ENCODE measurements around the gene ERFL. TPM values are rescaled to one million over a fixed set of nuclear protein-coding genes. Genes with fewer than 3 reads are reported as not detected.
"Not testable (repeated sequence)": the region's sequence is repeated elsewhere in the genome, so short reads cannot be mapped to it uniquely, and the experiment has no call there.

The ERFL gene
- total RNA-seq, 1 donor from 2014 or later = 0.36 TPM

- no peak for DNase-seq (ENCODE audit: low spot score)
These were observed 50.0 kb downstream of the ERFL start for GRCh38 chr19:41877916-41878905.

- DNase-seq (ENCODE audit: low spot score) = no peak
These were observed 51.1 kb downstream of the ERFL start, which contains the start of gene CD79A for GRCh38 chr19:41876847-41877832. CD79A (plus strand) TSS chr19:41877279; CDS start chr19:41877305, 26 bp downstream.

GRCh38 chr19:41875973-41876372, 52.3 kb downstream of the ERFL start:
- DNase-seq (ENCODE audit: low spot score) = not testable (repeated sequence)

GRCh38 chr19:41872775-41873647, 55.2 kb downstream of the ERFL start:
- DNase-seq (ENCODE audit: low spot score) = peak; percentile 82

- no peak for DNase-seq (ENCODE audit: low spot score)
These were observed 55.9 kb downstream of the ERFL start for GRCh38 chr19:41872384-41872774.

- DNase-seq (ENCODE audit: low spot score) = no peak
These were observed 56.5 kb downstream of the ERFL start for GRCh38 chr19:41871573-41872383.

- DNase-seq (ENCODE audit: low spot score) = no peak
These were observed 57.8 kb downstream of the ERFL start for GRCh38 chr19:41870401-41870873.

GRCh38 chr19:41869374-41869955, 58.8 kb downstream of the ERFL start:
- no peak for DNase-seq (ENCODE audit: low spot score)

GRCh38 chr19:41868989-41869300, 59.3 kb downstream of the ERFL start:
- DNase-seq (ENCODE audit: low spot score) = no peak

GRCh38 chr19:41868120-41868988, 59.9 kb downstream of the ERFL start:
- DNase-seq (ENCODE audit: low spot score) = no peak

- DNase-seq (ENCODE audit: low spot score) = no peak
These were observed 62.0 kb downstream of the ERFL start for GRCh38 chr19:41866284-41866683.

- DNase-seq (ENCODE audit: low spot score) = no peak
These were observed 63.9 kb downstream of the ERFL start for GRCh38 chr19:41864374-41864773.

GRCh38 chr19:41863209-41863931, 64.9 kb downstream of the ERFL start:
- DNase-seq (ENCODE audit: low spot score) = no peak

GRCh38 chr19:41862445-41862986, 65.7 kb downstream of the ERFL start:
- no peak for DNase-seq (ENCODE audit: low spot score)

GRCh38 chr19:41861846-41862245, 66.4 kb downstream of the ERFL start:
- DNase-seq (ENCODE audit: low spot score) = no peak

GRCh38 chr19:41861116-41861768, 67.0 kb downstream of the ERFL start:
- DNase-seq (ENCODE audit: low spot score) = no peak

GRCh38 chr19:41860419-41861115, 67.7 kb downstream of the ERFL start:
- no peak for DNase-seq (ENCODE audit: low spot score)
